K562 (cell line): ENCODE measurements around the gene GHRL. TPM values are rescaled to one million over a fixed set of nuclear protein-coding genes. Genes with fewer than 3 reads are reported as not detected.

Experiments
- CBFA2T3 ChIP-seq: fragments of 450-650 bp; IDR thresholded peaks from 2 replicates; pipeline ENCODE4 v1.6.1; 2017
- FUS ChIP-seq: fragments of 200-400 bp; formaldehyde crosslinking; optimal IDR thresholded peaks from 2 replicates; pipeline ENCODE3; 2017; ENCODE audit warnings: low read depth, low read length
- HNRNPH1 ChIP-seq: fragments of 200-400 bp; formaldehyde crosslinking; optimal IDR thresholded peaks from 2 replicates; pipeline ENCODE3; 2017; ENCODE audit warnings: low read depth, mild to moderate bottlenecking, low read length, moderate library complexity
- SMARCB1 ChIP-seq: IDR thresholded peaks from 2 replicates; pipeline ENCODE4 v1.6.1; 2011; ENCODE audit warnings: improper control_type of control experiment, low read depth; ENCODE audit not compliant: insufficient read length
- TAF1 ChIP-seq: IDR thresholded peaks from 2 replicates; pipeline ENCODE4 v1.6.1; 2011; ENCODE audit warnings: mild to moderate bottlenecking, low read length, moderate library complexity; ENCODE audit not compliant: insufficient read depth, control insufficient read depth, severe bottlenecking; ENCODE audit errors: extremely low read depth
- ZNF639 ChIP-seq, 2 experiments: fragments of 200-800 bp in 1 of 2; sonication (Bioruptor generic) in 1 of 2; sonication (generic) in 1 of 2; formaldehyde crosslinking in 1 of 2; IDR thresholded peaks in 1 of 2; conservative IDR thresholded peaks in 1 of 2; 2 replicates each; pipeline versions ENCODE4 v1.5.0 to v1.6.1; 2016 to 2020; ENCODE audit warnings: missing compliant biosample characterization in 1 of 2, missing genetic modification characterization in 1 of 2, missing genetic modification reagents in 1 of 2
- polyA plus RNA-seq, 8 experiments: library from polyadenylated mRNA; depleted of rRNA in 4 of 8; stranded (reverse) in 5 of 8; unstranded in 3 of 8; fragments of >200 nt; fragmentation: Nextera tagmentation in 2 of 8; fragmentation: Illumina TruSeq in 1 of 8; extraction: Ambion mirVana in 2 of 8; extraction: Trizol in 1 of 8; gene quantifications; 2 replicates each; pipeline versions ENCODE4 v1.2.1 to v1.2.3, GENCODE V29; 2011 to 2014; ENCODE audit warnings: inconsistent platforms in 1 of 8, missing spikeins in 1 of 8
- total RNA-seq, 7 experiments: library from RNA; depleted of rRNA in 6 of 7; stranded (reverse); fragments of >200 nt in 6 of 7; fragmentation: Illumina TruSeq in 2 of 7; extraction: Trizol in 2 of 7; gene quantifications; 2 replicates each; pipeline versions ENCODE4 v1.2.1 to v1.2.3, GENCODE V29; 2011 to 2021; ENCODE audit warnings: low replicate concordance in 1 of 7
- TF ChIP-seq, protein P1 (sequence below): sonication (generic); formaldehyde crosslinking; IDR thresholded peaks from 2 replicates; pipeline ENCODE4 v1.8.1; 2023; ENCODE audit warnings: mild to moderate bottlenecking, missing genetic modification reagents
- TF ChIP-seq, protein P2 (sequence below): fragments of 250-450 bp; sonication (Bioruptor Pico); IDR thresholded peaks from 2 replicates; pipeline ENCODE4 v1.8.0; 2021; ENCODE audit warnings: mild to moderate bottlenecking, moderate library complexity

Gene GHRL
- total and polyA plus RNA-seq, 9 of the 15 experiments (the other 6 are each of a cell fraction or from before 2014, with no cell fraction given), result 0.08 to 0.29 (median 0.15) TPM; not detected in 5

DNA sequence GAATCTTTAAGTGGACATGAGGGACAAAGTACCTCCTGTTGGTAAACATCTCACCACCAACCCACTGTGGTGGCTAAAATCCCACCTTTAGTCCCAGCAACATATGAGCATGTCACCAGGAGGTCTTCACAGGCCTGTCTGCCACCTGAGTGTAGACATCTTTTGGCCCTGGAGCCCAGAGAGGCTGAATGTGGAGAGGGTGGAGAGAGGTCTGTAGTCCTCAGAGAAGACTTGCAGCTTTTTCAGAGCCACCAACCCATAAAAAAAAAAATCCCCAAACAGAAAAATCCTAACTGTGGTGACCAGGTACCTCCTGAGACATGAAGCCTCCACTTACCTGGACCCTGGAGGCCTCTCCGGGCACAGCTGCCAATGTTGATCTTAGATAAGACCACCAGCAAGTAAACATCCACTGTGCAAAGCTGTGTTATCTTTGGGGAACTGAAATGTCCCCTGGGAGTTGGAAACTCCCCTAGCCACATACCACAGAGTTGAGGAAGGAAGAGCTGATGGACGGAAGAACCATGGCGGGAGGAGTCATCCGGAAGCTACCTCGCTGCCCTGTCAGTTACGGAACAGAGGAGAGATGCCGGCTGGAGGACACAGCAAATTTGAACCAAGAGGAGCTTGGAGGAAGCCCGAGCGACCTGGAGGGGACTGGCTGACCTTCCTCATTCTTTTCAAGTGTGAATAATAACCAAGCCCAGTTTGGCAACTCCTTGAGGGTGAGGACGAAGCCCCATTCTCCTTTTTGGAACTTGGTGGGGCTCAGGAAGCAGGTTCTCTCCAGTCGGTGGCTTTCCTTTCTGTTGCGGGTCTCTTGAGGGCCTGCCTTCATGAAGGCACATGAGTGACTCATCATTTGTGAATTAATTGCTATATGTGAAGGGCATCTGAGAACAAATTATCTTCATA lies at the start of gene GHRL (continued):
- TF ChIP-seq, protein P1, sequence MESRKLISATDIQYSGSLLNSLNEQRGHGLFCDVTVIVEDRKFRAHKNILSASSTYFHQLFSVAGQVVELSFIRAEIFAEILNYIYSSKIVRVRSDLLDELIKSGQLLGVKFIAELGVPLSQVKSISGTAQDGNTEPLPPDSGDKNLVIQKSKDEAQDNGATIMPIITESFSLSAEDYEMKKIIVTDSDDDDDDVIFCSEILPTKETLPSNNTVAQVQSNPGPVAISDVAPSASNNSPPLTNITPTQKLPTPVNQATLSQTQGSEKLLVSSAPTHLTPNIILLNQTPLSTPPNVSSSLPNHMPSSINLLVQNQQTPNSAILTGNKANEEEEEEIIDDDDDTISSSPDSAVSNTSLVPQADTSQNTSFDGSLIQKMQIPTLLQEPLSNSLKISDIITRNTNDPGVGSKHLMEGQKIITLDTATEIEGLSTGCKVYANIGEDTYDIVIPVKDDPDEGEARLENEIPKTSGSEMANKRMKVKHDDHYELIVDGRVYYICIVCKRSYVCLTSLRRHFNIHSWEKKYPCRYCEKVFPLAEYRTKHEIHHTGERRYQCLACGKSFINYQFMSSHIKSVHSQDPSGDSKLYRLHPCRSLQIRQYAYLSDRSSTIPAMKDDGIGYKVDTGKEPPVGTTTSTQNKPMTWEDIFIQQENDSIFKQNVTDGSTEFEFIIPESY (CRISPR knock-in tag), result no peak
- peak; percentile 15 for TF ChIP-seq TAF1
- TF ChIP-seq, protein P2, sequence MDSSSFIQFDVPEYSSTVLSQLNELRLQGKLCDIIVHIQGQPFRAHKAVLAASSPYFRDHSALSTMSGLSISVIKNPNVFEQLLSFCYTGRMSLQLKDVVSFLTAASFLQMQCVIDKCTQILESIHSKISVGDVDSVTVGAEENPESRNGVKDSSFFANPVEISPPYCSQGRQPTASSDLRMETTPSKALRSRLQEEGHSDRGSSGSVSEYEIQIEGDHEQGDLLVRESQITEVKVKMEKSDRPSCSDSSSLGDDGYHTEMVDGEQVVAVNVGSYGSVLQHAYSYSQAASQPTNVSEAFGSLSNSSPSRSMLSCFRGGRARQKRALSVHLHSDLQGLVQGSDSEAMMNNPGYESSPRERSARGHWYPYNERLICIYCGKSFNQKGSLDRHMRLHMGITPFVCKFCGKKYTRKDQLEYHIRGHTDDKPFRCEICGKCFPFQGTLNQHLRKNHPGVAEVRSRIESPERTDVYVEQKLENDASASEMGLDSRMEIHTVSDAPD (CRISPR knock-in tag), result no peak
- peak; percentile 58 for TF ChIP-seq CBFA2T3
- TF ChIP-seq SMARCB1, result no peak
- TF ChIP-seq HNRNPH1, result no peak
- peak in 1 of 2 experiments; percentile 83; a peak in 1 of 4 replicates for TF ChIP-seq ZNF639 (CRISPR knock-in tag; conservative IDR thresholded peaks at IDR 0.05 in 1 of 2, IDR thresholded peaks at IDR 0.05 in 1 of 2)
- TF ChIP-seq FUS, result no peak
- TF ChIP-seq, all 486 proteins: peak for 75
